Left cardiac atrium (tissue), 4 donors: Measurements from ENCODE around the gene PITPNB. TPM values are rescaled to one million over a fixed set of nuclear protein-coding genes. Genes with fewer than 3 reads are reported as not detected.

Experiments
- ATAC-seq, 2 donors: fragments of 200-7000 bp; cut with Tn5 transposase; one replicate each; pipeline ENCODE4 v1.9.1; 2020; ENCODE audit warnings: mild to moderate bottlenecking in 2 of 2, moderate library complexity in 2 of 2
- DNase-seq: peaks from one replicate; pipeline ENCODE4 v3.0.0-alpha.2; 2020
- intact Hi-C, 2 donors: fragments of 100-400 bp; cut with DNase I; formaldehyde crosslinking; loops; one replicate each; pipeline versions ENCODE4 v1.14.1 to v1.15.1; 2022 to 2023
- total RNA-seq, 2 donors: library from RNA; stranded (reverse); fragmentation: NEBNext Ultra II Directional; extraction: Animal tissue kit (Norgen Biotek cat#: 25700); gene quantifications; one replicate each; pipeline ENCODE4 v1.2.1, GENCODE V29; 2021
- donor health status: DM: no; HTN: yes; CAD: no.
- donor health status: DM: no; HTN: yes; CAD: no; lungs with severe emphysema.
- donor health status: DM: yes; HTN: yes; CAD: no.
- donor health status: Dilated cardiomyopathy.

PITPNB gene
- total RNA-seq, 2 donors from 2014 or later, result 51.0 to 82.1 TPM

- peak in 1 of 2 donors; percentile 35 for ATAC-seq
- intact Hi-C loops, result loop anchor here (2.0 to 10.0 kb wide), 3 partner anchors 49 to 123 kb away; no protein-coding TSS in a partner anchor
- DNase-seq, result no peak
Measured at GRCh38 chr22:27885977-27886842, 32.8 kb downstream of the PITPNB start.

- ATAC-seq, result no peak
- intact Hi-C loops, result loop anchor here in 1 of 2 donors (10.0 kb wide), 1 partner anchor 51 kb away; no protein-coding TSS in a partner anchor
- DNase-seq, result no peak
Measured at GRCh38 chr22:27883656-27884350, 35.3 kb downstream of the PITPNB start.

- DNase-seq (no peak), ATAC-seq (no peak)
- intact Hi-C loops, result loop anchor here in 1 of 2 donors (10.0 kb wide), 1 partner anchor 52 kb away; no protein-coding TSS in a partner anchor
Measured at GRCh38 chr22:27882507-27883290, 36.4 kb downstream of the PITPNB start.

GRCh38 chr22:27881421-27881820 lies 37.6 kb downstream of the PITPNB start:
- ATAC-seq (peak; percentile 57 to 67), DNase-seq (no peak)
- intact Hi-C loops, result loop anchor here in 1 of 2 donors (10.0 kb wide), 1 partner anchor 53 kb away; no protein-coding TSS in a partner anchor

- intact Hi-C loops, result loop anchor here in 1 of 2 donors (10.0 kb wide), 1 partner anchor 54 kb away; no protein-coding TSS in a partner anchor
- DNase-seq (no peak), ATAC-seq (peak; percentile 83 to 85)
Measured at GRCh38 chr22:27880778-27881394, 38.2 kb downstream of the PITPNB start.

- no peak for DNase-seq
- ATAC-seq, result peak; percentile 54 to 66
- intact Hi-C loops, result loop anchor here in 1 of 2 donors (10.0 kb wide), 1 partner anchor 55 kb away; no protein-coding TSS in a partner anchor
Measured at GRCh38 chr22:27879923-27880322, 39.1 kb downstream of the PITPNB start.

- ATAC-seq, result no peak
- intact Hi-C loops, result no loop called here
- no peak for DNase-seq
Measured at GRCh38 chr22:27878541-27878940, 40.5 kb downstream of the PITPNB start.

- intact Hi-C loops, result no loop called here
- ATAC-seq (no peak), DNase-seq (no peak)
Measured at GRCh38 chr22:27877501-27877900, 41.6 kb downstream of the PITPNB start.

GRCh38 chr22:27876684-27877083 lies 42.4 kb downstream of the PITPNB start:
- ATAC-seq (peak in 1 of 2 donors; percentile 57), DNase-seq (no peak)
- intact Hi-C loops, result no loop called here

- ATAC-seq (no peak), DNase-seq (no peak)
- intact Hi-C loops, result no loop called here
Measured at GRCh38 chr22:27875951-27876350, 43.1 kb downstream of the PITPNB start.

- ATAC-seq, result no peak
- intact Hi-C loops, result no loop called here
- DNase-seq, result no peak
Measured at GRCh38 chr22:27874764-27875163, 44.3 kb downstream of the PITPNB start.

- intact Hi-C loops, result no loop called here
- ATAC-seq (peak; percentile 13 to 44), DNase-seq (no peak)
Measured at GRCh38 chr22:27874185-27874584, 44.9 kb downstream of the PITPNB start.

- intact Hi-C loops, result loop anchor here in 1 of 2 donors (2.0 kb wide), 1 partner anchor 21 kb away; no protein-coding TSS in a partner anchor
- ATAC-seq, result peak; percentile 77 to 83
- peak; percentile 41 for DNase-seq
Measured at GRCh38 chr22:27873472-27873871, 45.6 kb downstream of the PITPNB start.

GRCh38 chr22:27872488-27872887 lies 46.6 kb downstream of the PITPNB start:
- intact Hi-C loops, result loop anchor here in 1 of 2 donors (2.0 kb wide), 1 partner anchor 20 kb away; no protein-coding TSS in a partner anchor
- no peak for DNase-seq
- no peak for ATAC-seq

GRCh38 chr22:27871306-27872014 lies 47.6 kb downstream of the PITPNB start:
- no peak for DNase-seq
- intact Hi-C loops, result loop anchor here in 1 of 2 donors (2.0 kb wide), 1 partner anchor 19 kb away; no protein-coding TSS in a partner anchor
- ATAC-seq, result no peak

GRCh38 chr22:27870234-27871191 lies 48.5 kb downstream of the PITPNB start:
- ATAC-seq (no peak), DNase-seq (no peak)
- intact Hi-C loops, result no loop called here
